Bone marrow (tissue), 2 donors: ENCODE data around the gene DYNC2H1.

Experiments
- DNase-seq, 2 donors: peaks; one replicate each; lab custom pipeline; 2025; lab: John Stamatoyannopoulos, UW

Gene DYNC2H1

GRCh38 chr11:103453915-103454709 is 344.9 kb downstream of the DYNC2H1 start:
- DNase-seq, result no peak

GRCh38 chr11:103464420-103464819 is 355.2 kb downstream of the DYNC2H1 start:
- no peak for DNase-seq

- no peak for DNase-seq
Measured at GRCh38 chr11:103465555-103466140, 356.4 kb downstream of the DYNC2H1 start.

GRCh38 chr11:103471546-103471945 is 362.3 kb downstream of the DYNC2H1 start:
- DNase-seq, result no peak

GRCh38 chr11:103476874-103477273 is 367.6 kb downstream of the DYNC2H1 start:
- DNase-seq, result no peak

GRCh38 chr11:103480421-103480820 is 371.2 kb downstream of the DYNC2H1 start:
- DNase-seq, result no peak

GRCh38 chr11:103483996-103484395 is 374.8 kb downstream of the DYNC2H1 start:
- no peak for DNase-seq

- no peak for DNase-seq
Measured at GRCh38 chr11:103484545-103484944, 375.3 kb downstream of the DYNC2H1 start.

- no peak for DNase-seq
Measured at GRCh38 chr11:103486604-103487003, 377.4 kb downstream of the DYNC2H1 start.

GRCh38 chr11:103487113-103487512 is 377.9 kb downstream of the DYNC2H1 start:
- DNase-seq, result no peak

GRCh38 chr11:103488031-103488461 is 378.8 kb downstream of the DYNC2H1 start:
- no peak for DNase-seq

- no peak for DNase-seq
Measured at GRCh38 chr11:103488579-103488978, 379.4 kb downstream of the DYNC2H1 start.

GRCh38 chr11:103491777-103492176 is 382.6 kb downstream of the DYNC2H1 start:
- no peak for DNase-seq

GRCh38 chr11:103494491-103494890 is 385.3 kb downstream of the DYNC2H1 start:
- no peak for DNase-seq

- no peak for DNase-seq
Measured at GRCh38 chr11:103497268-103497667, 388.0 kb downstream of the DYNC2H1 start.

- no peak for DNase-seq
Measured at GRCh38 chr11:103499710-103500340, 390.6 kb downstream of the DYNC2H1 start.

GRCh38 chr11:103515283-103515682 is 406.1 kb downstream of the DYNC2H1 start:
- DNase-seq, result no peak

GRCh38 chr11:103520792-103521191 is 411.6 kb downstream of the DYNC2H1 start:
- no peak for DNase-seq

GRCh38 chr11:103525069-103525468 is 415.8 kb downstream of the DYNC2H1 start:
- DNase-seq, result no peak

GRCh38 chr11:103528046-103528445 is 418.8 kb downstream of the DYNC2H1 start:
- no peak for DNase-seq

GRCh38 chr11:103528596-103528995 is 419.4 kb downstream of the DYNC2H1 start:
- DNase-seq, result no peak

GRCh38 chr11:103529181-103529684 is 420.0 kb downstream of the DYNC2H1 start:
- DNase-seq, result no peak
